Measurements from ENCODE around the gene COL1A2. TPM values are rescaled to one million over a fixed set of nuclear protein-coding genes. Genes with fewer than 3 reads are reported as not detected.

Gene COL1A2
- total RNA-seq, 3 donors from 2014 or later = 1.4 to 1.9 (median 1.6) TPM

DNA sequence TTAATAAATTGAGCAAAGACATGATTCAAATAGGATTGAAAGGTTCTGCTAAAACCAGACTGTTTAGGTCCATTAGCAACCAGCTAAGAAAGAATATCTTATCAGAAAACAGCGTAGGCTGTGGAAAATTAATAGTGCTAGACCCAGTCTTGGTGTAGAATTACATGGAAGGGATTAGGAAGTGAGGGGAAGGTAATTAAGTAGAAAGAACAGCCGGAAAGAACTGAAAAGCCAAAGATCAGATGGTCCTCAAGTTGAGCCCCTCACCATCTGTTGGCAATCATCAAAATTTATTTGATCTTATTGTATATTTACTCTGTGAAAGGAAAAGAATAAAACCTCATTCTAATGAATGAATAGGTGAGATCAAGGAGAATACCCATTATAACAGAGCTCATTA lies 50.1 kb downstream of the COL1A2 start:
- Mint-ChIP-seq H3K4me3 (no peak overlapping the region), H3K27me3 (ENCODE audit: low read depth) (peaks cover 5% of the 10 kb centered on the region), H3K4me1 (ENCODE audit: low read depth) (no peaks in the 10 kb centered on the region), H3K36me3 (ENCODE audit: insufficient read depth) (no peaks in the 10 kb centered on the region), H3K9me3 (no peaks in the 10 kb centered on the region)
- DNase-seq (no peak), ATAC-seq (no peak)

DNA sequence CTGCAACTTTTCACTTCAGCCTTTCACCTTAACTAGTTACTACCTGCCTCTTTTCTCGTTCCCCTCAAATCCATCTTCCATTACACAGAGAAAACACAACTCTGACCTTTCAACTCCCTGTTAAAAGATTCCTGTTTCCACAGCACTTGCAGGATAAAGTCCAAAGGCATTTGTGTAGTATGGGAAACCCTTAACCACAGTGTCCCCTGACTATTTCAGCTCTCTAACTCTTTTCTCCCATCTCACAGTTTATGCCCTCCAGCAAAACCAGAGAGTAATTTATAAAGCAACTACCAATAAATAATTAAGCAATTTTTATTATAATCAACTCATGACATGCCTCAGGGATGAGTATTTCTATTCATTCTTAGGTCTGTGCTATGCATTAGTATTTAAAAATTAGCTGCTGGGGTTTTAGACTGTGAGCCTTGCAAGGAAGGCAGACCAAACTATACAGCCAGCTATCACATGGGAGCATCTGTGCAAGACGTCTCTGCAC lies 51.0 kb downstream of the COL1A2 start:
- Mint-ChIP-seq H3K4me3 (no peak overlapping the region), H3K36me3 (ENCODE audit: insufficient read depth) (no peaks in the 10 kb centered on the region)

DNA sequence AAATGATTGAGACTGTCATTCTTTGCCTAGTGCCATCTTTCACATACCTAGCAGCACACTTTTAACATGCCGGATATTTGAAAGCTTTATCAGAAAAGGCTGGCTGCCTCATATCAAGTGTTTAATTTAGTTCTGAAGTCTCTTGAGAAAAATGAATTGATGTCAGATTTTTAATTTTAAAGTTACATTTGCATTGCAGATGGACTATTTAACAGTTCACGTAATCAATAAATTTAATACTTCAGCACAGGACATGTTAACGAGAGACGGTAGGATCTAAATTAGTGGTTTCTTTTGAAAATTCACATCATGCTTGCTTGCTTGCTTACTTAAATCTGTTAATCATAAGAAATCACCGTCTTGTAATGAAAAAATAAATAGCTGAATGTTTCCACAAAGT lies 51.6 kb downstream of the COL1A2 start:
- no peaks in the 10 kb centered on the region for H3K36me3 Mint-ChIP-seq (ENCODE audit: insufficient read depth)
- H3K9me3 Mint-ChIP-seq = no peaks in the 10 kb centered on the region
- peaks cover 10% of the 10 kb centered on the region for H3K27me3 Mint-ChIP-seq (ENCODE audit: low read depth)

More for the DNA sequence above, 51.0 kb downstream of the COL1A2 start:
- Mint-ChIP-seq H3K27me3 (ENCODE audit: low read depth) (peaks cover 7% of the 10 kb centered on the region), H3K4me1 (ENCODE audit: low read depth) (no peaks in the 10 kb centered on the region), H3K9me3 (no peaks in the 10 kb centered on the region)
- DNase-seq (no peak), ATAC-seq (no peak)

DNA sequence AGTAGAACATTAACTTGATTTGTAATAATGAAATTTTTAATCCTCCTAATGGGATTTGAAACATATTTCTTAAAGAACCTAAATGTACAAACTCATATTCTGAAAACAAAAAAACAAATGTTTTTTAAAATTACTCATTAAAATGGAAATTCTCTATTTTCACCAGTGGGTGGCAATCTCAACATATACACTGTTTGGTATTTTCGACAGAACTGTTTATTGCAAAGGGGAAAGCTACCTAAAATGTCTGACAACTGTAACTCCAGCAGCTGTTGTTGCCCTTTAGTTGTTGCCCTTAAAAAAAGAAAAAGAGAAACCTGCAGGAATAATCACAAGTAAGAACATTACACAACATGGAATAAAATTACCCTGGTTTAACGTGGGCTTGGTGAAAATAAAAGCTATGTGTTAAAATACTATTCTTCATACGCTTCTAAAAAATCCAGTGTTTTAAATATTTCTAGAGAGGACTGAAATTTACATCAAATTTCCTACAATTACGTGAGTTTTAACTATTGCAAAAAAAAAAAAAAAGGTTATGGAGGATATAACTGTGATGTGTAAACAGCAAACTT lies 54.5 kb downstream of the COL1A2 start:
- H3K36me3 Mint-ChIP-seq (ENCODE audit: insufficient read depth) = no peaks in the 10 kb centered on the region
- no peaks in the 10 kb centered on the region for H3K4me1 Mint-ChIP-seq (ENCODE audit: low read depth)
- no peaks in the 10 kb centered on the region for H3K9me3 Mint-ChIP-seq
- ATAC-seq (no peak), DNase-seq (no peak)
- H3K27me3 Mint-ChIP-seq (ENCODE audit: low read depth) = peaks cover 11% of the 10 kb centered on the region
- H3K4me3 Mint-ChIP-seq = no peak overlapping the region

More for the DNA sequence above, 51.6 kb downstream of the COL1A2 start:
- no peaks in the 10 kb centered on the region for H3K4me1 Mint-ChIP-seq (ENCODE audit: low read depth)
- H3K4me3 Mint-ChIP-seq = no peak overlapping the region
- DNase-seq (no peak), ATAC-seq (no peak)

DNA sequence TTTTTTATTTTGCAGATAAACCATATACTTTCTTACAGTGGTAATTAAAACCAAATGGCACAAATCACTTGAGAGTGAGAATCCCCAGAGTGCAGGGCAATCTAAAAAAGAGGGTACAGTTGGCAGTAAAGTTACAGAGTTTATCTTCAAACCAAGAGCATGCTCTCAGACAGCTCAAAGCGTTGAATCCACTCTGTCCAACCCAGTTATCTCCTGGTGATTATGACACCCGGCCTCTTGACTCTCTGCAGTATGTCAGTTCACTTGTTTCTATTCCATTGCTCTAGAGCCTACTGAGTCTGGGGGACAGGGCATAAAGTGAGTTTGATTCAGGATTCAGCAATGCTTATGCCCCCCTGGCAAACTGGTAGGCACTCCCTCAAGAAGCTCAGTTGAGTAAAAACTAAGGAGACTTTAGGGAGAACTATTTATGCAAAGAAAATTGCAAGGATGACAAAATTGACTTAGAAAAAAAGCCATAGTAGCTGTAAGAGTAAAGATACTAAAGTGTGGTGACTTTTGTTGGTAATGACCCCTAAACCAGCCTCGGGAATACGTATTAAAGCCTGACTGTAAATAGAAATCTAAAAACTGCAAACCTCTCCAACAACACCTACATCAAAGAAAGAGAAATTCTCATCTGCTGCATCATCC lies 55.5 kb downstream of the COL1A2 start:
- no peaks in the 10 kb centered on the region for H3K4me1 Mint-ChIP-seq (ENCODE audit: low read depth)
- no peak for DNase-seq
- H3K9me3 Mint-ChIP-seq = no peaks in the 10 kb centered on the region
- H3K27me3 Mint-ChIP-seq (ENCODE audit: low read depth) = peaks cover 11% of the 10 kb centered on the region
- H3K36me3 Mint-ChIP-seq (ENCODE audit: insufficient read depth) = no peaks in the 10 kb centered on the region
- no peak overlapping the region for H3K4me3 Mint-ChIP-seq
- no peak for ATAC-seq

DNA sequence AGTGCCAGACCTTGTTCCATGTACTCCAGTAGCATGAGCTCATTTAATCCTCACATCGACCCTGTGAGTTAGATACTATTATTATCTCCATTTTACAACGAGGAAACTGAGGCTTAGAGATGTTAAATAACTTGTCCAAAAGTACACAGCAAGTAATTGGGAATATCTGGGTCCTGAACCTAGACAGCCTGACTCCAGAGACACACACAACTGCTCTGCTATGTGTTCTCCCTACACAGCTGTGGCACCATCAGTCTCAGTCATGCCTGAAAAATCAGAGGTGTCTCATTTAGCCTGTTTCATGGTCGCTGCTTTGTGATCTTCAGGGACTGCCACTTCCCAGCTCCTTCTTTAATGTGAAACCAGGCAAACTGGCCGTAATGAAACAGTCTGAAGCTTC lies 56.5 kb downstream of the COL1A2 start:
- H3K36me3 Mint-ChIP-seq (ENCODE audit: insufficient read depth) = no peaks in the 10 kb centered on the region
- no peaks in the 10 kb centered on the region for H3K9me3 Mint-ChIP-seq
- H3K4me3 Mint-ChIP-seq = no peak overlapping the region
- H3K27me3 Mint-ChIP-seq (ENCODE audit: low read depth) = peaks cover 10% of the 10 kb centered on the region
- no peak for ATAC-seq
- DNase-seq = no peak
- no peaks in the 10 kb centered on the region for H3K4me1 Mint-ChIP-seq (ENCODE audit: low read depth)

DNA sequence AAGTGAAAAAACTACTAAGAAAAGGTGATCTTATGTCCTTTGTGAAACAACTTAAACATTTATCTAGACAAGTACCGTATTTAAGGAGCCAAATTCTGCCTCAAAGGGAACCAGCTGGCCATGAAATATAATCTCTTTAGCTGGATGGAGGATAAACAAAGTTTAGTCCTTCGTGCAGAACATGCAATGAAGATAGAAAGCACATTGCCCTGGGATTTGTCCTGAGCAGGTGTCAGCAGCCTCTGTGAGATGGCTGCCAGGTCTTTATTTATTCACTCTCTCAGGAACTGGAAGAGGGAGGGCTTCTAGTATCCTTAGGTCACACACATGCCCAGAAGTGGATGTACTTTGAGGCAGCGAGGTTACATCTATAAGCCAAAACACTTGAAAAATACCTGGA lies 57.5 kb downstream of the COL1A2 start:
- ATAC-seq (no peak), DNase-seq (no peak)
- no peaks in the 10 kb centered on the region for H3K4me1 Mint-ChIP-seq (ENCODE audit: low read depth)
- H3K4me3 Mint-ChIP-seq = no peak overlapping the region
- no peaks in the 10 kb centered on the region for H3K36me3 Mint-ChIP-seq (ENCODE audit: insufficient read depth)
- no peaks in the 10 kb centered on the region for H3K9me3 Mint-ChIP-seq
- peaks cover 8% of the 10 kb centered on the region for H3K27me3 Mint-ChIP-seq (ENCODE audit: low read depth)

DNA sequence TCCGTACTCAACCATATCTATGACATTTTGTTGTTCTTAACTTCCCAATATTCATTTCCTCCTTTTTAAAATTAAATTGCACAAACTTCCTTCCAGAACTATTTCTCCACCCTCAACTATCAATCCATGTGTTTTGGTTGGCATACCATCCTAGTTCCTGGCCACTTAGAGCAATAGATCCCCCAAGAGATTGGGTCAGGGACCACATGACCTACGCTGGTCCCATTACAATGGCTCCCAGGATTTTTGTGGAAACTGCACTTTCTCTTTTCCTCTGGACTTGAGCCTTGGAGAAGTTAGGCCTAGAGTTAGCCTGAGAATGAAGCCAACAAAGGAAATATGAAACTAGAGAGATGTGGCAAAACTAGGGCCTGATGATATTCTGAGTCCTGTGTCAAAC lies 59.2 kb downstream of the COL1A2 start:
- no peaks in the 10 kb centered on the region for H3K4me1 Mint-ChIP-seq (ENCODE audit: low read depth)
- ATAC-seq (no peak), DNase-seq (no peak)
- H3K27me3 Mint-ChIP-seq (ENCODE audit: low read depth) = peaks cover 6% of the 10 kb centered on the region
- H3K4me3 Mint-ChIP-seq = no peak overlapping the region
- H3K36me3 Mint-ChIP-seq (ENCODE audit: insufficient read depth) = no peaks in the 10 kb centered on the region
- H3K9me3 Mint-ChIP-seq = no peaks in the 10 kb centered on the region

DNA sequence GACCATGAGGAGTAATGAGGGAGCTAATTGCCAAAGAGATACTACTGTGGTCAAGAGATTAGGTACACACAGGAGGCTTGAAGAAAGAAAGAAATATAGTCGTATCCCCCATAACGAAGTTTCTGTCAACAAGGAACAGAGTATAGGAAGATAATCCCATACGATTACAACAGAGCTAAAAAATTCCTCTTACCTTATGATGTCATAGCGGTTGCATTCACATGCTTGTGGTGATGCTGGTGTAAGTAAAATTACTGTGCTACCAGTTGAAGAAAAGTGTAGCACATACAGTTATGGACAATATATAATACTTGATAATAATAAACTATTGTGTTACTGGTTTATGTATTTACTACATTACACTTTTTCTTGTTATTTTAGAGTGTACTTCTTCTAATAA lies 63.3 kb downstream of the COL1A2 start:
- Mint-ChIP-seq H3K36me3 (ENCODE audit: insufficient read depth) (no peaks in the 10 kb centered on the region), H3K27me3 (ENCODE audit: low read depth) (peaks cover 4% of the 10 kb centered on the region), H3K9me3 (no peaks in the 10 kb centered on the region), H3K4me3 (no peak overlapping the region), H3K4me1 (ENCODE audit: low read depth) (no peaks in the 10 kb centered on the region)
- ATAC-seq (no peak), DNase-seq (no peak)

DNA sequence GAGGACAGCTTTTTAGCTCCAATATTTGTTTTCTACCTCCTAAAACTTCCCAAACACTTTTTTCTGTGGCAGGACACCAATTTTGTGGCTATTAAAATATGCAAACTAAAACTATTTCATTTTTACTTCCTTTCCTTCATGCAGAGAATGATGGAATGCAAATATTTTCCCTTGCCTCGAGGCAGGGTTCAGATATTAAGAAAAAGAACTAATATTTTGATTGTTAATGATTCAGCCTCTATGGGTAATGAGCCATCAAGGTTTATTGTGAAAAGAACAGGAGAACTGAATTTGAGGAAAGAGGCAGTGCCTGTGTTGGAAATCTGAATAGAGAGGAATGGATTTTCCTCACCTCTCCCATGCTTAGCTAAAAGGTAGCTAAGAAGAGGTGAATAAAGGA lies 71.8 kb downstream of the COL1A2 start:
- peaks cover 8% of the 10 kb centered on the region for H3K9me3 Mint-ChIP-seq
- H3K27me3 Mint-ChIP-seq (ENCODE audit: low read depth) = no peaks in the 10 kb centered on the region
- no peaks in the 10 kb centered on the region for H3K36me3 Mint-ChIP-seq (ENCODE audit: insufficient read depth)
- DNase-seq = no peak
- ATAC-seq = no peak
- no peaks in the 10 kb centered on the region for H3K4me1 Mint-ChIP-seq (ENCODE audit: low read depth)
- H3K4me3 Mint-ChIP-seq = no peak overlapping the region

DNA sequence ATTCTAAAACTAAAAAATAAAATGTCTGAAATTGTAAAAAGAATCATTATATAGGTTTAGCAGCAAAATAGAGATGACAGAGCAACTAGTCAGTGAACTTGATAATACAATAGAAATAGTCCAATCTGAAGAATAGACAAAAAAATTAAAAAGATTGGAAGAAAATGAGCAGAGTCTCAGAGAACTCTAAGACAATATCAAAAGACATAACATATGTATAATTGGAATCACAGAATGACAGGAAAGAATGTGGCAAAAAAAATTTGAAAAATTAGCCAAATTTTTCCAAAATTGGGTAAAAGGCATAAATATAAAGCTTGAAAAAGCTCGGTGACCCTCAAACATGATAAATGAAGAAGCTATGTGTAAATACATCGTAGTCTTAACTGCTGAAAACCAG lies 76.9 kb downstream of the COL1A2 start:
- no peak for DNase-seq
- no peaks in the 10 kb centered on the region for H3K36me3 Mint-ChIP-seq (ENCODE audit: insufficient read depth)
- no peak overlapping the region for H3K4me3 Mint-ChIP-seq
- no peaks in the 10 kb centered on the region for H3K27me3 Mint-ChIP-seq (ENCODE audit: low read depth)
- H3K4me1 Mint-ChIP-seq (ENCODE audit: low read depth) = no peaks in the 10 kb centered on the region
- peaks cover 5% of the 10 kb centered on the region for H3K9me3 Mint-ChIP-seq
- no peak for ATAC-seq

DNA sequence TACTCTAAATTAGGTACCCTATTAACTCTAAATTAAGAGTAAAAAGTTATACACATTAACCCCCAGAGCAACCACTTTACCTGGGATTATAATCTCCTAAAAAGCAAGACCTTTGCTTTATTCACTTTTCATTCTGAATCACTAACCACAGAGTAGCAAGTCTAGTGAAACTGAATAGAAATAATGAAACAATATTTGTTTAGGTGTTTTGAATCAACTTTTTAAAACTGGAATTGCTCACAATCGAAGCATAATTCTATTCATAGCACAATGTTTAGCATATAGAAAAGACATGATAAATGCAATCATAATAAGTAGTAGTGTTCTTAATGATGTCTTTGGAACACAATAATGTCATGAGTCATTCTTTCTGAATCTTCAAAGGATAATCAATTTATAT lies 77.9 kb downstream of the COL1A2 start:
- no peak for ATAC-seq
- Mint-ChIP-seq H3K4me1 (ENCODE audit: low read depth) (no peaks in the 10 kb centered on the region), H3K27me3 (ENCODE audit: low read depth) (no peaks in the 10 kb centered on the region), H3K36me3 (ENCODE audit: insufficient read depth) (no peaks in the 10 kb centered on the region), H3K4me3 (no peak overlapping the region), H3K9me3 (peaks cover 5% of the 10 kb centered on the region)
- DNase-seq = no peak

DNA sequence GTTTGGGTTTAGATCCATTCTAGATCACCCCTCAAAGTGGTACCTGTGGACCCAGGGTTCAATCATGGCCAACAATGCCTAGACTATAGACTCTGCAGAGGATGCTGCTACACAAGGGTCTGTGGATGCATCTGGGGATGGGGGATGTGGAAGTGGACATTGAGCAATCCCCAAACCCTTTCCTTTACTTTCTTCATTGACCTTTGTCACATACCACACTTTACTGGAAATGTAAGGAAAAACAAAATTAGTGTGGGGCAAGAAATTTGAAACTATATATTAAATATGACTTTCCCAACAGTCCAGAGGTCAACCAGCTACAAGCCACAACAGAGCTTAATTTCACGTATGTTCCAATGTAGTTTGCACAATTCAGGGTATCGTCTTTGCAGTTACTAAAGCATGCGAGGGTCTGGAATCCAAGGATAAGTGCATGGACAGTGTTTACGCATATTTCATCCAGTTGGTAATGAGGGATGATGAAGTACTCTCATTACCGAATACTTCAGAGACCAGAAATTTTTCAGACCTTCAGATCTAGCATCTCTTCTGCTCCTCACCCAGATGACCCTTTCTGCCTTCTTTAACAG lies 81.7 kb downstream of the COL1A2 start:
- peaks cover 11% of the 10 kb centered on the region for H3K27me3 Mint-ChIP-seq (ENCODE audit: low read depth)
- H3K9me3 Mint-ChIP-seq = no peaks in the 10 kb centered on the region
- no peak overlapping the region for H3K4me3 Mint-ChIP-seq
- no peak for ATAC-seq
- no peak for DNase-seq
- H3K36me3 Mint-ChIP-seq (ENCODE audit: insufficient read depth) = no peaks in the 10 kb centered on the region
- H3K4me1 Mint-ChIP-seq (ENCODE audit: low read depth) = no peaks in the 10 kb centered on the region

DNA sequence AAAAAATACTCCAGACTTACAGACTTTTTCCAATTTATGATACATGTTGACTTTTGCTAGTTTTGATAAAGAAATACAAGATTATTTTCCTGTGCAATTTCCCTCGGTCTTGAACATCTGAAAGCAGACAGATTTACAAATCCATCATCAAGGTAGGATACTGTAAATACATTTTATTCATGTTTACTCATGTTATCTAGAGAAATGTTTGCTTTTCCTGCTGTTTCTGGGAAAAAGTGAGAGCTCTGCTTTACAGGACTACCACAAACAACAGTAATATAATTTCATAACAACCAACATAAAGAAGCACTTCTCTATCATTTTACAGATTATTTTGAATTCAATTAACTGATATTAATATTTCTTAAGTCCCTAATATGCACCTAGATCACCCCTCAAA lies 83.2 kb downstream of the COL1A2 start:
- ATAC-seq (no peak), DNase-seq (no peak)

DNA sequence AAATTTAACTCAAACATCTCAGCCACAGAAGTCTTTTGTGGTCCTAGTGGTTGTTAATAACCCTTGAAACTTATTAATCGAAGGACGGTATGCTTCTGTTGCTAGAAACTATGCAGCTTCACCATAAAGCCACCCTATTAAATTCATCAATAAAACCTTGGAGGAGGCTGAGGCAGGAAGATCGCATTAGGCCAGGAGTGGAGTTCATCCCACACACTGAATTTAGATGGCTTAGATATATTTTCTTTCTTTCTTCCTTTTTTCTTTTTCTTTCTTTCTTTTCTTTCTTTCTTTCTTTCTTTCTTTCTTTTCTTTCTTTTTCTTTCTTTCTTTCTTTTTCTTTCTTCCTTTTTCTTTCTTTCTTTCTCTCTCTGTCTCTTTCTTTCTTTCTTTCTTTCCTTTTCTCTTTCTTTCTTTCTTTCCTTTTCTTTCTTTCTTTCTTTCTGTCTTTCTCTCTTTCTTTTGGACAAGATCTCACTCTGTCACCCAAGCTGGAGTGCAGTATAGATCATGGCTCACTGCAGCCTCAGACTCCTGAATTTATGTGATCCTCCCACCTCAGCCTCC lies 84.0 kb downstream of the COL1A2 start:
- H3K9me3 Mint-ChIP-seq = no peaks in the 10 kb centered on the region
- DNase-seq (no peak), ATAC-seq (no peak)
- H3K27me3 Mint-ChIP-seq (ENCODE audit: low read depth) = peaks cover 16% of the 10 kb centered on the region
- no peaks in the 10 kb centered on the region for H3K36me3 Mint-ChIP-seq (ENCODE audit: insufficient read depth)
- no peak overlapping the region for H3K4me3 Mint-ChIP-seq
- no peaks in the 10 kb centered on the region for H3K4me1 Mint-ChIP-seq (ENCODE audit: low read depth)

More for the DNA sequence above, 83.2 kb downstream of the COL1A2 start:
- Mint-ChIP-seq H3K4me1 (ENCODE audit: low read depth) (no peaks in the 10 kb centered on the region), H3K9me3 (no peaks in the 10 kb centered on the region), H3K36me3 (ENCODE audit: insufficient read depth) (no peaks in the 10 kb centered on the region), H3K4me3 (no peak overlapping the region), H3K27me3 (ENCODE audit: low read depth) (peaks cover 11% of the 10 kb centered on the region)

Measured in activated T-cell treated with anti-CD3 and anti-CD28 coated beads, Interleukin-2, amount 50 U/mL, for 4 hours (primary cell).